Left ventricle myocardium inferior (tissue), 1 donor: ENCODE measurements around the gene SEPHS2. TPM values are rescaled to one million over a fixed set of nuclear protein-coding genes. Genes with fewer than 3 reads are reported as not detected.
"Not testable (repeated sequence)": the region's sequence is repeated elsewhere in the genome, so short reads cannot be mapped to it uniquely, and the experiment has no call there.

Experiments
- DNase-seq: peaks from one replicate; pipeline ENCODE4 v3.0.0-alpha.2; 2020
- H3K27ac ChIP-seq: fragments of 200-600 bp; replicated peaks from 2 replicates; pipeline ENCODE4 v1.8.0; 2021
- H3K27me3 ChIP-seq: fragments of 200-600 bp; 2 replicates; pipeline ENCODE4 v1.8.0; 2021; ENCODE audit warnings: low read depth
- H3K36me3 ChIP-seq: fragments of 200-600 bp; 2 replicates; pipeline ENCODE4 v1.8.0; 2021
- H3K4me1 ChIP-seq: fragments of 200-600 bp; 2 replicates; pipeline ENCODE4 v1.8.0; 2021
- H3K4me3 ChIP-seq: fragments of 200-600 bp; 2 replicates; pipeline ENCODE4 v1.8.0; 2021; ENCODE audit warnings: mild to moderate bottlenecking, moderate library complexity
- H3K9me3 ChIP-seq: fragments of 200-600 bp; replicated peaks from 2 replicates; pipeline ENCODE4 v1.8.0; 2021
- CTCF ChIP-seq: fragments of 200-600 bp; IDR thresholded peaks from 2 replicates; pipeline ENCODE4 v1.8.0; 2021; ENCODE audit warnings: antibody characterized with exemption, mild to moderate bottlenecking, borderline replicate concordance
- intact Hi-C: fragments of 100-400 bp; cut with micrococcal nuclease; formaldehyde crosslinking; loops from one replicate; pipeline ENCODE4 v1.11.0; 2022
- total RNA-seq: library from RNA; stranded (reverse); fragmentation: NEBNext Ultra II Directional; extraction: Animal tissue kit (Norgen Biotek cat#: 25700); gene quantifications from one replicate; pipeline ENCODE4 v1.2.1, GENCODE V29; 2021
- donor health status: DM: no; HTN: yes; CAD: no; lungs with severe emphysema.

Gene SEPHS2
- total RNA-seq, 1 donor from 2014 or later: 29.8 TPM

GRCh38 chr16:30397056-30397455 is 48.6 kb downstream of the SEPHS2 start:
- Histone ChIP-seq H3K4me1 (peaks cover 47% of the 10 kb centered on the region), H3K36me3 (peaks cover 15% of the 10 kb centered on the region), H3K9me3 (no peaks in the 10 kb centered on the region), H3K27ac (no peak overlapping the region), H3K27me3 (no peaks in the 10 kb centered on the region), H3K4me3 (no peak overlapping the region)
- no peak for DNase-seq
- no peak for TF ChIP-seq CTCF
- intact Hi-C loops: no loop called here

GRCh38 chr16:30396627-30397026 is 49.0 kb downstream of the SEPHS2 start:
- peaks cover 47% of the 10 kb centered on the region for H3K4me1 ChIP-seq
- peak overlapping the region; percentile 94 for H3K4me3 ChIP-seq
- intact Hi-C loops, H3K9me3 ChIP-seq, DNase-seq, H3K27me3 ChIP-seq: not testable (repeated sequence)
- H3K27ac ChIP-seq: peak overlapping the region; percentile 92
- H3K36me3 ChIP-seq: peaks cover 15% of the 10 kb centered on the region

- no peak for DNase-seq
- TF ChIP-seq CTCF: no peak
- H3K27ac ChIP-seq: peak overlapping the region; percentile 92
- H3K36me3 ChIP-seq: peaks cover 15% of the 10 kb centered on the region
- H3K27me3 ChIP-seq: no peaks in the 10 kb centered on the region
- H3K9me3 ChIP-seq: no peaks in the 10 kb centered on the region
- intact Hi-C loops: no loop called here
- H3K4me3 ChIP-seq: peak overlapping the region; percentile 94
- H3K4me1 ChIP-seq: peaks cover 45% of the 10 kb centered on the region
Observed at GRCh38 chr16:30395992-30396585, 49.6 kb downstream of the SEPHS2 start.

- H3K27me3 ChIP-seq: no peaks in the 10 kb centered on the region
- intact Hi-C loops: no loop called here
- no peaks in the 10 kb centered on the region for H3K9me3 ChIP-seq
- DNase-seq: peak; percentile 88
- peaks cover 37% of the 10 kb centered on the region for H3K4me1 ChIP-seq
- H3K27ac ChIP-seq: peak within 1 kb of the TSS; percentile 92
- H3K4me3 ChIP-seq: peak within 1 kb of the TSS; percentile 94
- H3K36me3 ChIP-seq: peaks cover 15% of the 10 kb centered on the region
- TF ChIP-seq CTCF: peak; percentile 49
Observed at GRCh38 chr16:30395155-30395991, 50.3 kb downstream of the SEPHS2 start, which contains the start of gene ZNF48. ZNF48 (plus strand) TSS chr16:30395420; CDS start chr16:30395795, 375 bp downstream.

- peak overlapping the region; percentile 92 for H3K27ac ChIP-seq
- no peak for DNase-seq
- no peaks in the 10 kb centered on the region for H3K9me3 ChIP-seq
- peaks cover 30% of the 10 kb centered on the region for H3K4me1 ChIP-seq
- intact Hi-C loops: no loop called here
- H3K36me3 ChIP-seq: peaks cover 15% of the 10 kb centered on the region
- TF ChIP-seq CTCF: no peak
- H3K4me3 ChIP-seq: peak overlapping the region; percentile 94
- no peaks in the 10 kb centered on the region for H3K27me3 ChIP-seq
Observed at GRCh38 chr16:30394592-30395154, 51.0 kb downstream of the SEPHS2 start.

Other genes with a start within 250 kb of the SEPHS2 start
- gene SULT1A3, start 246.6 kb downstream of the SEPHS2 start, total RNA-seq: 9.9 TPM
- gene NPIPB13, start 197.4 kb downstream of the SEPHS2 start, total RNA-seq: 2.0 TPM
- gene CD2BP2, start 90.6 kb downstream of the SEPHS2 start, total RNA-seq: 29.8 TPM
- gene TBC1D10B, start 75.4 kb downstream of the SEPHS2 start, total RNA-seq: 23.3 TPM
- not detected for gene MYL11, start 71.1 kb downstream of the SEPHS2 start, total RNA-seq
- gene SEPTIN1, start 63.3 kb downstream of the SEPHS2 start, total RNA-seq: 1.3 TPM
- 5.0 TPM for gene ZNF48, start 50.5 kb downstream of the SEPHS2 start, total RNA-seq
- 8.1 TPM for gene ZNF771, start 38.3 kb downstream of the SEPHS2 start, total RNA-seq
- gene DCTPP1, start 15.8 kb downstream of the SEPHS2 start, total RNA-seq: 31.9 TPM
- 2.4 TPM for gene ITGAL, start 26.9 kb upstream of the SEPHS2 start, total RNA-seq
- 61.1 TPM for gene ZNF768, start 80.7 kb upstream of the SEPHS2 start, total RNA-seq
- 8.9 TPM for gene ZNF747, start 89.0 kb upstream of the SEPHS2 start, total RNA-seq
- 8.9 TPM for gene ZNF764, start 112.5 kb upstream of the SEPHS2 start, total RNA-seq
- 10.8 TPM for gene ZNF688, start 125.8 kb upstream of the SEPHS2 start, total RNA-seq
- 7.1 TPM for gene ZNF785, start 139.8 kb upstream of the SEPHS2 start, total RNA-seq
- 5.0 TPM for gene ZNF689, start 164.5 kb upstream of the SEPHS2 start, total RNA-seq
- gene PRR14, start 205.1 kb upstream of the SEPHS2 start, total RNA-seq: 15.4 TPM
- 27.8 TPM for gene FBRS, start 212.6 kb upstream of the SEPHS2 start, total RNA-seq